ENCODE data around the gene DSCAM. TPM values are rescaled to one million over a fixed set of nuclear protein-coding genes. Genes with fewer than 3 reads are reported as not detected.

The DSCAM gene
- total and polyA plus RNA-seq, 10 of the 15 experiments (the other 5 are each of a cell fraction or from before 2014, with no cell fraction given), result not detected

DNA sequence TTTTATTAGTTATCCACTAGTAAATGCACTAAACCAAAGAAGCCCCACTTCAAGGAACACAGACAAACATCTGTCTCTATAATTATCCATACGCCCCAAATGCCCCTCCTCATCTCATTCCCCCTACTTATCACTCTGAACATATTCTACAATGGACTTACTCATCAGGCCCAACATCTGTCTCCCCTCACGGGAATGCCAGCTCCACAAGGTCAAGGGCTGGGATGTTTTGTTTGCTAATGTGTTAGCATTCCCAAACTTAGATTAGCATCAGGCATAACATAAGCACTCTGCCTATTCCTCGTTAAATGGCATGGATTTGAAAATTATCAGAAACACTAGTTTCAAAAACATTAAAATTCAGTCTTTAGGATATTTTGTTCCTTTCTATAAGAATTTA lies 279.5 kb downstream of the DSCAM start (continued):
- TF ChIP-seq, protein P1, sequence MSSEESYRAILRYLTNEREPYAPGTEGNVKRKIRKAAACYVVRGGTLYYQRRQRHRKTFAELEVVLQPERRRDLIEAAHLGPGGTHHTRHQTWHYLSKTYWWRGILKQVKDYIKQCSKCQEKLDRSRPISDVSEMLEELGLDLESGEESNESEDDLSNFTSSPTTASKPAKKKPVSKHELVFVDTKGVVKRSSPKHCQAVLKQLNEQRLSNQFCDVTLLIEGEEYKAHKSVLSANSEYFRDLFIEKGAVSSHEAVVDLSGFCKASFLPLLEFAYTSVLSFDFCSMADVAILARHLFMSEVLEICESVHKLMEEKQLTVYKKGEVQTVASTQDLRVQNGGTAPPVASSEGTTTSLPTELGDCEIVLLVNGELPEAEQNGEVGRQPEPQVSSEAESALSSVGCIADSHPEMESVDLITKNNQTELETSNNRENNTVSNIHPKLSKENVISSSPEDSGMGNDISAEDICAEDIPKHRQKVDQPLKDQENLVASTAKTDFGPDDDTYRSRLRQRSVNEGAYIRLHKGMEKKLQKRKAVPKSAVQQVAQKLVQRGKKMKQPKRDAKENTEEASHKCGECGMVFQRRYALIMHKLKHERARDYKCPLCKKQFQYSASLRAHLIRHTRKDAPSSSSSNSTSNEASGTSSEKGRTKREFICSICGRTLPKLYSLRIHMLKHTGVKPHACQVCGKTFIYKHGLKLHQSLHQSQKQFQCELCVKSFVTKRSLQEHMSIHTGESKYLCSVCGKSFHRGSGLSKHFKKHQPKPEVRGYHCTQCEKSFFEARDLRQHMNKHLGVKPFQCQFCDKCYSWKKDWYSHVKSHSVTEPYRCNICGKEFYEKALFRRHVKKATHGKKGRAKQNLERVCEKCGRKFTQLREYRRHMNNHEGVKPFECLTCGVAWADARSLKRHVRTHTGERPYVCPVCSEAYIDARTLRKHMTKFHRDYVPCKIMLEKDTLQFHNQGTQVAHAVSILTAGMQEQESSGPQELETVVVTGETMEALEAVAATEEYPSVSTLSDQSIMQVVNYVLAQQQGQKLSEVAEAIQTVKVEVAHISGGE (CRISPR knock-in tag; IDR thresholded peaks at IDR 0.05), result no peak
- TF ChIP-seq, protein P2, sequence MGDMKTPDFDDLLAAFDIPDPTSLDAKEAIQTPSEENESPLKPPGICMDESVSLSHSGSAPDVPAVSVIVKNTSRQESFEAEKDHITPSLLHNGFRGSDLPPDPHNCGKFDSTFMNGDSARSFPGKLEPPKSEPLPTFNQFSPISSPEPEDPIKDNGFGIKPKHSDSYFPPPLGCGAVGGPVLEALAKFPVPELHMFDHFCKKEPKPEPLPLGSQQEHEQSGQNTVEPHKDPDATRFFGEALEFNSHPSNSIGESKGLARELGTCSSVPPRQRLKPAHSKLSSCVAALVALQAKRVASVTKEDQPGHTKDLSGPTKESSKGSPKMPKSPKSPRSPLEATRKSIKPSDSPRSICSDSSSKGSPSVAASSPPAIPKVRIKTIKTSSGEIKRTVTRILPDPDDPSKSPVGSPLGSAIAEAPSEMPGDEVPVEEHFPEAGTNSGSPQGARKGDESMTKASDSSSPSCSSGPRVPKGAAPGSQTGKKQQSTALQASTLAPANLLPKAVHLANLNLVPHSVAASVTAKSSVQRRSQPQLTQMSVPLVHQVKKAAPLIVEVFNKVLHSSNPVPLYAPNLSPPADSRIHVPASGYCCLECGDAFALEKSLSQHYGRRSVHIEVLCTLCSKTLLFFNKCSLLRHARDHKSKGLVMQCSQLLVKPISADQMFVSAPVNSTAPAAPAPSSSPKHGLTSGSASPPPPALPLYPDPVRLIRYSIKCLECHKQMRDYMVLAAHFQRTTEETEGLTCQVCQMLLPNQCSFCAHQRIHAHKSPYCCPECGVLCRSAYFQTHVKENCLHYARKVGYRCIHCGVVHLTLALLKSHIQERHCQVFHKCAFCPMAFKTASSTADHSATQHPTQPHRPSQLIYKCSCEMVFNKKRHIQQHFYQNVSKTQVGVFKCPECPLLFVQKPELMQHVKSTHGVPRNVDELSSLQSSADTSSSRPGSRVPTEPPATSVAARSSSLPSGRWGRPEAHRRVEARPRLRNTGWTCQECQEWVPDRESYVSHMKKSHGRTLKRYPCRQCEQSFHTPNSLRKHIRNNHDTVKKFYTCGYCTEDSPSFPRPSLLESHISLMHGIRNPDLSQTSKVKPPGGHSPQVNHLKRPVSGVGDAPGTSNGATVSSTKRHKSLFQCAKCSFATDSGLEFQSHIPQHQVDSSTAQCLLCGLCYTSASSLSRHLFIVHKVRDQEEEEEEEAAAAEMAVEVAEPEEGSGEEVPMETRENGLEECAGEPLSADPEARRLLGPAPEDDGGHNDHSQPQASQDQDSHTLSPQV (IDR thresholded peaks at IDR 0.05), result no peak
- TF ChIP-seq, protein P3, sequence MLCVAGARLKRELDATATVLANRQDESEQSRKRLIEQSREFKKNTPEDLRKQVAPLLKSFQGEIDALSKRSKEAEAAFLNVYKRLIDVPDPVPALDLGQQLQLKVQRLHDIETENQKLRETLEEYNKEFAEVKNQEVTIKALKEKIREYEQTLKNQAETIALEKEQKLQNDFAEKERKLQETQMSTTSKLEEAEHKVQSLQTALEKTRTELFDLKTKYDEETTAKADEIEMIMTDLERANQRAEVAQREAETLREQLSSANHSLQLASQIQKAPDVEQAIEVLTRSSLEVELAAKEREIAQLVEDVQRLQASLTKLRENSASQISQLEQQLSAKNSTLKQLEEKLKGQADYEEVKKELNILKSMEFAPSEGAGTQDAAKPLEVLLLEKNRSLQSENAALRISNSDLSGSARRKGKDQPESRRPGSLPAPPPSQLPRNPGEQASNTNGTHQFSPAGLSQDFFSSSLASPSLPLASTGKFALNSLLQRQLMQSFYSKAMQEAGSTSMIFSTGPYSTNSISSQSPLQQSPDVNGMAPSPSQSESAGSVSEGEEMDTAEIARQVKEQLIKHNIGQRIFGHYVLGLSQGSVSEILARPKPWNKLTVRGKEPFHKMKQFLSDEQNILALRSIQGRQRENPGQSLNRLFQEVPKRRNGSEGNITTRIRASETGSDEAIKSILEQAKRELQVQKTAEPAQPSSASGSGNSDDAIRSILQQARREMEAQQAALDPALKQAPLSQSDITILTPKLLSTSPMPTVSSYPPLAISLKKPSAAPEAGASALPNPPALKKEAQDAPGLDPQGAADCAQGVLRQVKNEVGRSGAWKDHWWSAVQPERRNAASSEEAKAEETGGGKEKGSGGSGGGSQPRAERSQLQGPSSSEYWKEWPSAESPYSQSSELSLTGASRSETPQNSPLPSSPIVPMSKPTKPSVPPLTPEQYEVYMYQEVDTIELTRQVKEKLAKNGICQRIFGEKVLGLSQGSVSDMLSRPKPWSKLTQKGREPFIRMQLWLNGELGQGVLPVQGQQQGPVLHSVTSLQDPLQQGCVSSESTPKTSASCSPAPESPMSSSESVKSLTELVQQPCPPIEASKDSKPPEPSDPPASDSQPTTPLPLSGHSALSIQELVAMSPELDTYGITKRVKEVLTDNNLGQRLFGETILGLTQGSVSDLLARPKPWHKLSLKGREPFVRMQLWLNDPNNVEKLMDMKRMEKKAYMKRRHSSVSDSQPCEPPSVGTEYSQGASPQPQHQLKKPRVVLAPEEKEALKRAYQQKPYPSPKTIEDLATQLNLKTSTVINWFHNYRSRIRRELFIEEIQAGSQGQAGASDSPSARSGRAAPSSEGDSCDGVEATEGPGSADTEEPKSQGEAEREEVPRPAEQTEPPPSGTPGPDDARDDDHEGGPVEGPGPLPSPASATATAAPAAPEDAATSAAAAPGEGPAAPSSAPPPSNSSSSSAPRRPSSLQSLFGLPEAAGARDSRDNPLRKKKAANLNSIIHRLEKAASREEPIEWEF (IDR thresholded peaks at IDR 0.05; ENCODE audit: insufficient replicate concordance, low read depth, low read length), result no peak
- TF ChIP-seq, protein P4, sequence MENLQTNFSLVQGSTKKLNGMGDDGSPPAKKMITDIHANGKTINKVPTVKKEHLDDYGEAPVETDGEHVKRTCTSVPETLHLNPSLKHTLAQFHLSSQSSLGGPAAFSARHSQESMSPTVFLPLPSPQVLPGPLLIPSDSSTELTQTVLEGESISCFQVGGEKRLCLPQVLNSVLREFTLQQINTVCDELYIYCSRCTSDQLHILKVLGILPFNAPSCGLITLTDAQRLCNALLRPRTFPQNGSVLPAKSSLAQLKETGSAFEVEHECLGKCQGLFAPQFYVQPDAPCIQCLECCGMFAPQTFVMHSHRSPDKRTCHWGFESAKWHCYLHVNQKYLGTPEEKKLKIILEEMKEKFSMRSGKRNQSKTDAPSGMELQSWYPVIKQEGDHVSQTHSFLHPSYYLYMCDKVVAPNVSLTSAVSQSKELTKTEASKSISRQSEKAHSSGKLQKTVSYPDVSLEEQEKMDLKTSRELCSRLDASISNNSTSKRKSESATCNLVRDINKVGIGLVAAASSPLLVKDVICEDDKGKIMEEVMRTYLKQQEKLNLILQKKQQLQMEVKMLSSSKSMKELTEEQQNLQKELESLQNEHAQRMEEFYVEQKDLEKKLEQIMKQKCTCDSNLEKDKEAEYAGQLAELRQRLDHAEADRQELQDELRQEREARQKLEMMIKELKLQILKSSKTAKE (IDR thresholded peaks at IDR 0.05; ENCODE audit: low read depth, poor library complexity, severe bottlenecking), result no peak
- TF ChIP-seq WRNIP1 (IDR thresholded peaks at IDR 0.05; ENCODE audit: borderline replicate concordance, low read depth, low read length), result no peak
- TF ChIP-seq GABPA (IDR thresholded peaks at IDR 0.05; ENCODE audit: low read depth), result no peak
- TF ChIP-seq FOXM1 (IDR thresholded peaks at IDR 0.05; ENCODE audit: low read depth, low read length), result no peak
- no peak for TF ChIP-seq SPI1 (IDR thresholded peaks at IDR 0.05; ENCODE audit: borderline replicate concordance, insufficient read depth, low read depth, low read length)

Data from GM12878 (cell line).